ENCODE data around the gene CD300LB.

- TF ChIP-seq CTCF (IDR thresholded peaks at IDR 0.05), result no peak
- TF ChIP-seq POLR2AphosphoS5 (IDR thresholded peaks at IDR 0.05), result no peak
- TF ChIP-seq POLR2A (IDR thresholded peaks at IDR 0.05), result no peak
These were observed 58.0 kb downstream of the CD300LB start for GRCh38 chr17:74473294-74473693.

All from prostate gland (tissue), 2 donors.